PFSK-1 (cell line): Measurements from ENCODE around the gene CARHSP1.

Source experiments
- POLR2AphosphoS5 ChIP-seq: IDR thresholded peaks from 2 replicates; pipeline ENCODE4 v1.6.1; 2012; ENCODE audit warnings: low read depth, mild to moderate bottlenecking, control low read depth, low read length, moderate library complexity
- SIN3A ChIP-seq: IDR thresholded peaks from 2 replicates; pipeline ENCODE4 v1.6.1; 2012; ENCODE audit warnings: mild to moderate bottlenecking, low read length, moderate library complexity, borderline replicate concordance; ENCODE audit not compliant: insufficient read depth
- TAF1 ChIP-seq: IDR thresholded peaks from 2 replicates; pipeline ENCODE4 v1.6.1; 2012; ENCODE audit warnings: low read length, control low read depth, borderline replicate concordance; ENCODE audit not compliant: insufficient read depth
- TF ChIP-seq, protein P1 (sequence below), 2 experiments: IDR thresholded peaks; 2 replicates each; pipeline versions ENCODE4 v1.6.1 to v1.8.0; 2011 to 2012; ENCODE audit warnings: low read depth in 2 of 2, low read length in 2 of 2, control low read depth in 1 of 2, inconsistent platforms in 1 of 2, mild to moderate bottlenecking in 1 of 2, moderate library complexity in 1 of 2; ENCODE audit not compliant: insufficient read depth in 1 of 2

DNA sequence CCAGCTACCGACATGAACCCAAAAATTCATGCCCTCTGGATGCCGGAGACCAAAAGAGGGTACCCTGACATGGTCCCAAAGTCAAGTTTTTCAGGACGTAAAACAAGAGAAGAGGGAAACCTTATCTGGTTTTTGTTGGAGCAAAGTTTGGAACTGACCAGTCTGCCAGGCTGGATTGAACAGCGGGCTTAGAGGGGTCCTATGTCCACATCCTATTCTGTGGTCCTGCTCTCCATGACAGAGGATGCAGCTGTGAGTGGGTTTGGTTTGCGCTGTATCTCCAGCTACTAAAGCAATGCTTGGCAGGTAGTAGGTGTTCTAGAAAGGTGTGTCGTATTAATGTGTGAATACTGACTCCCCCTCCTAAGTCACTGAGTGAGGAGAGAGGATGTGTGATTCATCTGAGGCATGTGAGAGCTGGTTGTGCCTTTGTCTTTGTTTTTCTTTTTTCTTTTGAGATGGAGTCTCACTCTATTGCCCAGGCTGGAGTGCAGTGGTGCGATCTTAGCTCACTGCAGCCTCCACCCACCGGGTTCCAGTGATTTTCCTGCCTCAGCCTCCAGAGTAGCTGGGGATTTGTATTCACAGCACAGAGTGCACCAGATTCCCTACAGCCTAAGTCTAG is 40.2 kb downstream of the CARHSP1 start:
- TF ChIP-seq, protein P1, sequence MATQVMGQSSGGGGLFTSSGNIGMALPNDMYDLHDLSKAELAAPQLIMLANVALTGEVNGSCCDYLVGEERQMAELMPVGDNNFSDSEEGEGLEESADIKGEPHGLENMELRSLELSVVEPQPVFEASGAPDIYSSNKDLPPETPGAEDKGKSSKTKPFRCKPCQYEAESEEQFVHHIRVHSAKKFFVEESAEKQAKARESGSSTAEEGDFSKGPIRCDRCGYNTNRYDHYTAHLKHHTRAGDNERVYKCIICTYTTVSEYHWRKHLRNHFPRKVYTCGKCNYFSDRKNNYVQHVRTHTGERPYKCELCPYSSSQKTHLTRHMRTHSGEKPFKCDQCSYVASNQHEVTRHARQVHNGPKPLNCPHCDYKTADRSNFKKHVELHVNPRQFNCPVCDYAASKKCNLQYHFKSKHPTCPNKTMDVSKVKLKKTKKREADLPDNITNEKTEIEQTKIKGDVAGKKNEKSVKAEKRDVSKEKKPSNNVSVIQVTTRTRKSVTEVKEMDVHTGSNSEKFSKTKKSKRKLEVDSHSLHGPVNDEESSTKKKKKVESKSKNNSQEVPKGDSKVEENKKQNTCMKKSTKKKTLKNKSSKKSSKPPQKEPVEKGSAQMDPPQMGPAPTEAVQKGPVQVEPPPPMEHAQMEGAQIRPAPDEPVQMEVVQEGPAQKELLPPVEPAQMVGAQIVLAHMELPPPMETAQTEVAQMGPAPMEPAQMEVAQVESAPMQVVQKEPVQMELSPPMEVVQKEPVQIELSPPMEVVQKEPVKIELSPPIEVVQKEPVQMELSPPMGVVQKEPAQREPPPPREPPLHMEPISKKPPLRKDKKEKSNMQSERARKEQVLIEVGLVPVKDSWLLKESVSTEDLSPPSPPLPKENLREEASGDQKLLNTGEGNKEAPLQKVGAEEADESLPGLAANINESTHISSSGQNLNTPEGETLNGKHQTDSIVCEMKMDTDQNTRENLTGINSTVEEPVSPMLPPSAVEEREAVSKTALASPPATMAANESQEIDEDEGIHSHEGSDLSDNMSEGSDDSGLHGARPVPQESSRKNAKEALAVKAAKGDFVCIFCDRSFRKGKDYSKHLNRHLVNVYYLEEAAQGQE (IDR thresholded peaks at IDR 0.05; ENCODE audit: insufficient read depth in 1 of 2, low read depth in 2 of 2, low read length in 2 of 2): no peak
- TF ChIP-seq TAF1 (no peak), POLR2AphosphoS5 (no peak), SIN3A (no peak)
